Neural cell (in vitro differentiated cells): ENCODE results near the gene SLC30A7. TPM values are rescaled to one million over a fixed set of nuclear protein-coding genes. Genes with fewer than 3 reads are reported as not detected.
"Not testable (repeated sequence)": the region's sequence is repeated elsewhere in the genome, so short reads cannot be mapped to it uniquely, and the experiment has no call there.

Source experiments
- H2AFZ ChIP-seq: fragments of 200-600, 300-800 bp; sonication (generic), shearing (Covaris generic); 2 replicates; pipeline ENCODE4 v1.6.0; 2014; ENCODE audit warnings: low read depth, mild to moderate bottlenecking, antibody characterized with exemption, low read length, moderate library complexity
- H3F3A ChIP-seq: fragments of 200-600 bp; shearing (Covaris generic); 2 replicates; pipeline ENCODE4 v1.6.1; 2016; ENCODE audit warnings: mild to moderate bottlenecking, moderate library complexity, mixed read lengths, antibody characterized with exemption, low read length; ENCODE audit not compliant: insufficient read depth, poor library complexity, severe bottlenecking
- H3K27ac ChIP-seq: fragments of 200-600, 300-800 bp; sonication (generic), shearing (Covaris generic); 2 replicates; pipeline ENCODE4 v1.5.1; 2014; ENCODE audit warnings: mild to moderate bottlenecking, low read length, moderate library complexity
- H3K27me3 ChIP-seq: fragments of 300-800, 200-600 bp; sonication (generic), shearing (Covaris generic); 2 replicates; pipeline ENCODE4 v1.6.0; 2014; ENCODE audit warnings: mild to moderate bottlenecking, low read depth, low read length, moderate library complexity; ENCODE audit not compliant: insufficient read depth
- H3K36me3 ChIP-seq: fragments of 300-800, 200-600 bp; sonication (generic), shearing (Covaris generic); 2 replicates; pipeline ENCODE4 v1.5.1; 2014; ENCODE audit warnings: mild to moderate bottlenecking, antibody characterized with exemption, low read length, moderate library complexity; ENCODE audit not compliant: insufficient read depth
- H3K4me2 ChIP-seq: fragments of 300-800, 200-600 bp; sonication (generic), shearing (Covaris generic); 2 replicates; pipeline ENCODE4 v1.6.0; 2014; ENCODE audit warnings: mild to moderate bottlenecking, low read length
- H3K4me3 ChIP-seq: fragments of 300-800, 200-600 bp; sonication (generic), shearing (Covaris generic); 2 replicates; pipeline ENCODE4 v1.5.1; 2014; ENCODE audit warnings: mild to moderate bottlenecking, low read length, moderate library complexity
- H3K79me2 ChIP-seq: fragments of 200-600 bp; shearing (Covaris generic); replicated peaks from 2 replicates; pipeline ENCODE4 v1.6.0; 2014; ENCODE audit warnings: mild to moderate bottlenecking, low read length, moderate library complexity; ENCODE audit not compliant: insufficient read depth
- H3K9ac ChIP-seq: fragments of 300-800, 200-600 bp; sonication (generic), shearing (Covaris generic); 2 replicates; pipeline ENCODE4 v1.6.1; 2016; ENCODE audit warnings: mild to moderate bottlenecking, low read length, mixed read lengths
- H3K9me2 ChIP-seq: fragments of 200-600 bp; shearing (Covaris generic); 2 replicates; pipeline ENCODE4 v1.6.1; 2016; ENCODE audit warnings: mild to moderate bottlenecking, low read length, mixed read lengths; ENCODE audit not compliant: insufficient read depth
- H3K9me3 ChIP-seq: fragments of 200-600, 300-800 bp; sonication (generic), shearing (Covaris generic); 2 replicates; pipeline ENCODE4 v1.6.1; 2016; ENCODE audit warnings: mild to moderate bottlenecking, mixed run types, low read length, moderate library complexity, mixed read lengths
- H4K20me1 ChIP-seq: fragments of 200-600 bp; shearing (Covaris generic); 2 replicates; pipeline ENCODE4 v1.6.1; 2016; ENCODE audit warnings: mild to moderate bottlenecking, mixed run types; ENCODE audit not compliant: insufficient read depth
- CTCF ChIP-seq: fragments of 450-650 bp; IDR thresholded peaks from 2 replicates; pipeline ENCODE4 v1.5.1; 2014; ENCODE audit warnings: antibody characterized with exemption, mild to moderate bottlenecking, moderate library complexity; ENCODE audit not compliant: poor library complexity, severe bottlenecking
- EP300 ChIP-seq: fragments of 450-650 bp; conservative IDR thresholded peaks from 2 replicates; pipeline ENCODE4 v1.6.1; 2014; ENCODE audit warnings: antibody characterized with exemption, mild to moderate bottlenecking, moderate library complexity; ENCODE audit not compliant: poor library complexity, severe bottlenecking
- EZH2 ChIP-seq: fragments of 200-600, 300-800 bp; shearing (Covaris generic), sonication (generic); IDR thresholded peaks from 2 replicates; pipeline ENCODE4 v1.6.1; 2014; ENCODE audit warnings: antibody characterized with exemption, low read length, borderline replicate concordance, mild to moderate bottlenecking; ENCODE audit not compliant: insufficient read depth, poor library complexity, severe bottlenecking
- MXI1 ChIP-seq: fragments of 450-650 bp; conservative IDR thresholded peaks from 2 replicates; pipeline ENCODE4 v1.6.1; 2014; ENCODE audit warnings: antibody characterized with exemption, mild to moderate bottlenecking; ENCODE audit not compliant: poor library complexity, severe bottlenecking
- POLR2AphosphoS5 ChIP-seq: IDR thresholded peaks from 2 replicates; pipeline ENCODE4 v1.6.1; 2012
- RAD21 ChIP-seq: fragments of 450-650 bp; conservative IDR thresholded peaks from 2 replicates; pipeline ENCODE4 v1.6.1; 2014; ENCODE audit warnings: antibody characterized with exemption, mild to moderate bottlenecking, moderate library complexity
- REST ChIP-seq: IDR thresholded peaks from 2 replicates; pipeline ENCODE4 v1.6.1; 2012; ENCODE audit warnings: borderline replicate concordance
- SMC3 ChIP-seq: fragments of 450-650 bp; conservative IDR thresholded peaks from 2 replicates; pipeline ENCODE4 v1.6.1; 2014; ENCODE audit warnings: antibody characterized with exemption, mild to moderate bottlenecking, moderate library complexity; ENCODE audit not compliant: poor library complexity
- TAF1 ChIP-seq: IDR thresholded peaks from 2 replicates; pipeline ENCODE4 v1.6.1; 2012; ENCODE audit warnings: low read depth
- polyA plus RNA-seq: library from polyadenylated mRNA; depleted of rRNA; stranded (reverse); fragments of >200 nt; gene quantifications from 2 replicates; pipeline ENCODE4 v1.2.3, GENCODE V29; 2014

SLC30A7 gene
- polyA plus RNA-seq, 1 donor from 2014 or later, result 19.8 TPM

GRCh38 chr1:100943533-100943932 lies 47.6 kb downstream of the SLC30A7 start:
- Histone ChIP-seq H3K9me2 (no peaks in the 10 kb centered on the region), H3K27me3 (no peaks in the 10 kb centered on the region), H3K9ac (no peak overlapping the region), H3K4me2 (no peak overlapping the region), H3K4me3 (no peak overlapping the region), H3K79me2 (no peaks in the 10 kb centered on the region), H4K20me1 (no peaks in the 10 kb centered on the region), H3K9me3 (no peaks in the 10 kb centered on the region), H3F3A (no peaks in the 10 kb centered on the region), H2AFZ (no peak overlapping the region), H3K27ac (no peak overlapping the region), H3K36me3 (peaks cover 9% of the 10 kb centered on the region)
- no peak for TF ChIP-seq RAD21
- TF ChIP-seq EZH2, result no peak
- TF ChIP-seq SMC3, result no peak
- TF ChIP-seq EP300, result no peak
- no peak for TF ChIP-seq POLR2AphosphoS5
- TF ChIP-seq CTCF, result no peak
- TF ChIP-seq REST, result no peak
- no peak for TF ChIP-seq MXI1
- TF ChIP-seq TAF1, result no peak

GRCh38 chr1:100946064-100946463 lies 50.2 kb downstream of the SLC30A7 start:
- H3K27ac ChIP-seq, result not testable (repeated sequence)

GRCh38 chr1:100947816-100948215 lies 51.9 kb downstream of the SLC30A7 start:
- H3K4me3 ChIP-seq, H4K20me1 ChIP-seq, H3K79me2 ChIP-seq, H2AFZ ChIP-seq, H3K9me3 ChIP-seq, H3K9me2 ChIP-seq, H3K9ac ChIP-seq, H3K27ac ChIP-seq, H3F3A ChIP-seq, H3K27me3 ChIP-seq, H3K36me3 ChIP-seq, H3K4me2 ChIP-seq: not testable (repeated sequence)

More at GRCh38 chr1:100946064-100946463, 50.2 kb downstream of the SLC30A7 start:
- not testable (repeated sequence) for H3F3A ChIP-seq, H3K36me3 ChIP-seq, H2AFZ ChIP-seq, H3K4me3 ChIP-seq, H3K27me3 ChIP-seq, H3K79me2 ChIP-seq, H3K4me2 ChIP-seq, H3K9ac ChIP-seq, H3K9me3 ChIP-seq, H3K9me2 ChIP-seq, H4K20me1 ChIP-seq

- H3K27me3 ChIP-seq, H3K9me3 ChIP-seq, H2AFZ ChIP-seq, H3K4me2 ChIP-seq, H3K4me3 ChIP-seq, H3K9ac ChIP-seq, H3K9me2 ChIP-seq, H3K27ac ChIP-seq, H3K79me2 ChIP-seq, H3F3A ChIP-seq, H4K20me1 ChIP-seq, H3K36me3 ChIP-seq: not testable (repeated sequence)
Observed at GRCh38 chr1:100948721-100949405, 53.0 kb downstream of the SLC30A7 start.

GRCh38 chr1:100949515-100950158 lies 53.7 kb downstream of the SLC30A7 start:
- not testable (repeated sequence) for H3F3A ChIP-seq, H3K27me3 ChIP-seq, H4K20me1 ChIP-seq, H3K79me2 ChIP-seq, H3K36me3 ChIP-seq, H3K9me3 ChIP-seq, H3K4me3 ChIP-seq, H3K9me2 ChIP-seq, H3K4me2 ChIP-seq, H3K9ac ChIP-seq, H3K27ac ChIP-seq, H2AFZ ChIP-seq
